BLaER1 (cell line): ENCODE results near the gene GPX5.
"Not testable (repeated sequence)": the region's sequence is repeated elsewhere in the genome, so short reads cannot be mapped to it uniquely, and the experiment has no call there.

ENCODE experiments used
- H3K27ac ChIP-seq: shearing (Covaris generic); formaldehyde crosslinking; 2 replicates; pipeline ENCODE4 v1.8.1; 2022
- H3K27me3 ChIP-seq: shearing (Covaris generic); formaldehyde crosslinking; 2 replicates; pipeline ENCODE4 v1.8.1; 2022
- H3K36me3 ChIP-seq: shearing (Covaris generic); formaldehyde crosslinking; 2 replicates; pipeline ENCODE4 v1.8.1; 2022
- H3K4me1 ChIP-seq: shearing (Covaris generic); formaldehyde crosslinking; 2 replicates; pipeline ENCODE4 v1.8.1; 2022
- H3K4me2 ChIP-seq: shearing (Covaris generic); formaldehyde crosslinking; 2 replicates; pipeline ENCODE4 v1.8.1; 2022
- H3K4me3 ChIP-seq: shearing (Covaris generic); formaldehyde crosslinking; 2 replicates; pipeline ENCODE4 v1.8.1; 2022
- H3K9ac ChIP-seq: shearing (Covaris generic); formaldehyde crosslinking; 2 replicates; pipeline ENCODE4 v1.8.1; 2022
- H3K9me3 ChIP-seq: shearing (Covaris generic); formaldehyde crosslinking; 2 replicates; pipeline ENCODE4 v1.8.1; 2022
- H4K20me1 ChIP-seq: shearing (Covaris generic); formaldehyde crosslinking; 2 replicates; pipeline ENCODE4 v1.8.1; 2022
- Cebpa-rat ChIP-seq: shearing (Covaris generic); IDR thresholded peaks from 2 replicates; pipeline ENCODE4 v1.8.1; 2022

The GPX5 gene

GRCh38 chr6:28491984-28492317, 33.7 kb upstream of the GPX5 start:
- H3K4me3 ChIP-seq, result no peak overlapping the region
- peak overlapping the region; percentile 85 for H3K4me2 ChIP-seq
- peaks cover 44% of the 10 kb centered on the region for H3K4me1 ChIP-seq
- H3K36me3 ChIP-seq, result no peaks in the 10 kb centered on the region
- peaks cover 24% of the 10 kb centered on the region for H3K27me3 ChIP-seq
- H4K20me1 ChIP-seq, result no peaks in the 10 kb centered on the region
- no peak for TF ChIP-seq Cebpa-rat
- H3K9me3 ChIP-seq, result no peaks in the 10 kb centered on the region
- H3K9ac ChIP-seq, result no peak overlapping the region
- no peak overlapping the region for H3K27ac ChIP-seq

GRCh38 chr6:28496099-28496779, 29.4 kb upstream of the GPX5 start:
- H4K20me1 ChIP-seq, result no peaks in the 10 kb centered on the region
- no peak overlapping the region for H3K27ac ChIP-seq
- peaks cover 17% of the 10 kb centered on the region for H3K4me1 ChIP-seq
- no peaks in the 10 kb centered on the region for H3K36me3 ChIP-seq
- no peak overlapping the region for H3K4me3 ChIP-seq
- TF ChIP-seq Cebpa-rat, result no peak
- H3K4me2 ChIP-seq, result no peak overlapping the region
- no peak overlapping the region for H3K9ac ChIP-seq
- peaks cover 4% of the 10 kb centered on the region; the same call in 1 of the 2 replicates for H3K9me3 ChIP-seq
- H3K27me3 ChIP-seq, result no peaks in the 10 kb centered on the region

- Histone ChIP-seq H3K9ac (no peak overlapping the region), H3K27ac (no peak overlapping the region), H3K4me2 (no peak overlapping the region), H3K9me3 (peaks cover 13% of the 10 kb centered on the region), H3K4me1 (0 out of 2 replicates have a peak, but pooled peaks cover 7% of the 10 kb centered on the region), H3K4me3 (no peak overlapping the region), H3K36me3 (no peaks in the 10 kb centered on the region), H4K20me1 (no peaks in the 10 kb centered on the region), H3K27me3 (no peaks in the 10 kb centered on the region)
- TF ChIP-seq Cebpa-rat, result no peak
These were observed 28.4 kb upstream of the GPX5 start for GRCh38 chr6:28497306-28497705.

- H3K9ac ChIP-seq, result no peak overlapping the region
- 0 out of 2 replicates have a peak, but pooled peaks cover 7% of the 10 kb centered on the region for H3K4me1 ChIP-seq
- H3K27ac ChIP-seq, result no peak overlapping the region
- H3K4me3 ChIP-seq, result no peak overlapping the region
- peaks cover 16% of the 10 kb centered on the region for H3K9me3 ChIP-seq
- H3K27me3 ChIP-seq, result no peaks in the 10 kb centered on the region
- H4K20me1 ChIP-seq, result no peaks in the 10 kb centered on the region
- no peak for TF ChIP-seq Cebpa-rat
- H3K36me3 ChIP-seq, result no peaks in the 10 kb centered on the region
- no peak overlapping the region for H3K4me2 ChIP-seq
These were observed 27.8 kb upstream of the GPX5 start for GRCh38 chr6:28497893-28498292.

GRCh38 chr6:28501259-28501658, 24.4 kb upstream of the GPX5 start:
- H3K27ac ChIP-seq, result no peak overlapping the region
- H3K9me3 ChIP-seq, result peaks cover 16% of the 10 kb centered on the region
- no peak overlapping the region for H3K4me2 ChIP-seq
- peaks cover 3% of the 10 kb centered on the region for H3K4me1 ChIP-seq
- no peaks in the 10 kb centered on the region for H3K27me3 ChIP-seq
- no peak overlapping the region for H3K9ac ChIP-seq
- no peak overlapping the region for H3K4me3 ChIP-seq
- no peaks in the 10 kb centered on the region for H4K20me1 ChIP-seq
- H3K36me3 ChIP-seq, result no peaks in the 10 kb centered on the region
- no peak for TF ChIP-seq Cebpa-rat

- Histone ChIP-seq H3K4me1 (peaks cover 12% of the 10 kb centered on the region), H3K9me3 (peaks cover 16% of the 10 kb centered on the region)
- H4K20me1 ChIP-seq, H3K4me3 ChIP-seq, H3K27me3 ChIP-seq, H3K9ac ChIP-seq, H3K36me3 ChIP-seq, H3K4me2 ChIP-seq, H3K27ac ChIP-seq: not testable (repeated sequence)
These were observed 23.5 kb upstream of the GPX5 start for GRCh38 chr6:28502136-28502535.

GRCh38 chr6:28502709-28503305, 22.9 kb upstream of the GPX5 start:
- not testable (repeated sequence) for H3K27ac ChIP-seq, H3K36me3 ChIP-seq, H3K27me3 ChIP-seq, H3K9ac ChIP-seq, H3K4me2 ChIP-seq, H4K20me1 ChIP-seq, H3K4me3 ChIP-seq
- peaks cover 16% of the 10 kb centered on the region for H3K9me3 ChIP-seq
- H3K4me1 ChIP-seq, result peaks cover 18% of the 10 kb centered on the region

GRCh38 chr6:28505733-28506132, 19.9 kb upstream of the GPX5 start:
- Histone ChIP-seq H3K9me3 (peaks cover 14% of the 10 kb centered on the region), H3K27ac (no peak overlapping the region), H3K4me1 (peaks cover 25% of the 10 kb centered on the region), H3K4me2 (no peak overlapping the region), H3K4me3 (no peak overlapping the region), H3K9ac (no peak overlapping the region), H3K27me3 (no peaks in the 10 kb centered on the region), H4K20me1 (no peaks in the 10 kb centered on the region), H3K36me3 (no peaks in the 10 kb centered on the region)
- TF ChIP-seq Cebpa-rat, result no peak

GRCh38 chr6:28506807-28507475, 18.7 kb upstream of the GPX5 start:
- H3K4me3 ChIP-seq, result 0 out of 2 replicates have a peak overlapping the region, but pooled peaks have one; percentile 2
- peak overlapping the region; percentile 41 for H3K27ac ChIP-seq
- H4K20me1 ChIP-seq, result no peaks in the 10 kb centered on the region
- H3K4me2 ChIP-seq, result peak overlapping the region; percentile 73
- H3K4me1 ChIP-seq, result peaks cover 25% of the 10 kb centered on the region
- 0 out of 2 replicates have a peak overlapping the region, but pooled peaks have one; percentile 27 for H3K9ac ChIP-seq
- H3K27me3 ChIP-seq, result no peaks in the 10 kb centered on the region
- H3K36me3 ChIP-seq, result no peaks in the 10 kb centered on the region
- no peak for TF ChIP-seq Cebpa-rat
- peaks cover 15% of the 10 kb centered on the region for H3K9me3 ChIP-seq

GRCh38 chr6:28511628-28512300, 13.9 kb upstream of the GPX5 start:
- peaks cover 10% of the 10 kb centered on the region for H3K9me3 ChIP-seq
- no peak for TF ChIP-seq Cebpa-rat
- H3K4me3 ChIP-seq, result no peak overlapping the region
- H3K4me2 ChIP-seq, result no peak overlapping the region
- no peak overlapping the region for H3K9ac ChIP-seq
- peaks cover 17% of the 10 kb centered on the region for H3K4me1 ChIP-seq
- H4K20me1 ChIP-seq, result no peaks in the 10 kb centered on the region
- no peak overlapping the region for H3K27ac ChIP-seq
- no peaks in the 10 kb centered on the region for H3K36me3 ChIP-seq
- no peaks in the 10 kb centered on the region for H3K27me3 ChIP-seq

- not testable (repeated sequence) for H3K4me3 ChIP-seq, H3K27me3 ChIP-seq, H3K27ac ChIP-seq, H3K9ac ChIP-seq, H4K20me1 ChIP-seq, H3K4me2 ChIP-seq, H3K36me3 ChIP-seq
- H3K9me3 ChIP-seq, result peaks cover 10% of the 10 kb centered on the region
- peaks cover 11% of the 10 kb centered on the region for H3K4me1 ChIP-seq
These were observed 13.3 kb upstream of the GPX5 start for GRCh38 chr6:28512387-28512786.
